Skeletal muscle satellite cell (primary cell): ENCODE measurements around the gene IL21R.
"Not testable (repeated sequence)": the region's sequence is repeated elsewhere in the genome, so short reads cannot be mapped to it uniquely, and the experiment has no call there.

ENCODE experiments used
- H3K27me3 ChIP-seq: 2 replicates; pipeline ENCODE4 v1.7.0; 2013; ENCODE audit warnings: low read length; ENCODE audit not compliant: control insufficient read depth, insufficient read depth
- H3K36me3 ChIP-seq: 2 replicates; pipeline ENCODE4 v1.7.0; 2013; ENCODE audit warnings: mild to moderate bottlenecking, control low read depth, low read length; ENCODE audit not compliant: insufficient read depth
- H3K4me1 ChIP-seq: 2 replicates; pipeline ENCODE4 v1.7.0; 2013; ENCODE audit warnings: low read length; ENCODE audit not compliant: control insufficient read depth, insufficient read depth
- H3K4me2 ChIP-seq: 2 replicates; pipeline ENCODE4 v1.7.0; 2013; ENCODE audit warnings: mild to moderate bottlenecking, low read length
- H3K4me3 ChIP-seq: 2 replicates; pipeline ENCODE4 v1.7.0; 2013; ENCODE audit warnings: low read length
- H3K9ac ChIP-seq: 2 replicates; pipeline ENCODE4 v1.7.0; 2013; ENCODE audit warnings: mild to moderate bottlenecking, low read depth, low read length, moderate library complexity
- H3K9me3 ChIP-seq: replicated peaks from 2 replicates; pipeline ENCODE4 v1.7.0; 2013; ENCODE audit warnings: mild to moderate bottlenecking, control low read depth, low read length

IL21R gene

DNA sequence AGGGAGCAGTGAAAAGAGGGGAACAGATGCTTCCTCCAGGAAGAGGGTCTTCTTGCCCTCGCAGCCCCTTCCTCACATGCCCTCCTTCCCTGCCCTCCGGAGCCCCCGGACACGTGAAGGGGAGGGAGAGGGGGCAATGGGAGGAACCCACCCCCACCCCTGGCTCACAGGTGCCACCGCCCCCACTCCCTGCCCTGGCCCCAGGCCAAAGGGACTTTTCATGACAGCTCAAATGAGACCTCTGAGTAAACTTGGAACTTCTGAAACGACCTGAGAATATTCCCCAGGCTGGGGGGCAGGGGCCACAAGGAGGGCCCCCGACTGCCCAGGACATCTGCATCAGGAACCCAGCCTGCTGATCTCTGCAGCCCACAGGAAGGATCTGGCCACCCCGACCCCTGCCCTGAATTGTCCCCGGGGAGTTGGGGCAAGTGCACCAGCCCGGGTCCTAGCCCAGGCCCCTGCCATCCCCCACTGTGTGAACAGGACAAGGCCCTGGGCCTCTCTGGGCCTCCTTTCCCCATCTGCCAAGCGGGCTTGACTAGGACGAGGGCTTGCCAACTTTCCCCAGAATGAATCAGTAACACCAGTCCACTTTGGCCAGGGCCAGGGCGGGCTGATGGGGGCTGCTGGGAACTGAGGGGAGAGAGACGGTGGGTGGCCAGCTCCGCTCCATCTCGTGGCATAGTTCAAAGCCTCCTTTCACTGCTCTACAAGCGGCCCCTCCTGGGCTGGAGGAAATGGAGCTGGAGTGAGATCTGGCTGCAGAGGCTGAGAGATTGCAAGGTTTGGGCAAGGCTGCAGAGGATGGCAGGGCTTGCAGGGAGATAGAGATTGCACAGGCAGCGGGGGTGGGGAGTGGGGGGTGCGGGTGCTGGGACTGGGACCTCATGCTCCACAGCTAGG, 3.8 kb downstream of the IL21R start:
- peak overlapping the region; percentile 43 for H3K9ac ChIP-seq

DNA sequence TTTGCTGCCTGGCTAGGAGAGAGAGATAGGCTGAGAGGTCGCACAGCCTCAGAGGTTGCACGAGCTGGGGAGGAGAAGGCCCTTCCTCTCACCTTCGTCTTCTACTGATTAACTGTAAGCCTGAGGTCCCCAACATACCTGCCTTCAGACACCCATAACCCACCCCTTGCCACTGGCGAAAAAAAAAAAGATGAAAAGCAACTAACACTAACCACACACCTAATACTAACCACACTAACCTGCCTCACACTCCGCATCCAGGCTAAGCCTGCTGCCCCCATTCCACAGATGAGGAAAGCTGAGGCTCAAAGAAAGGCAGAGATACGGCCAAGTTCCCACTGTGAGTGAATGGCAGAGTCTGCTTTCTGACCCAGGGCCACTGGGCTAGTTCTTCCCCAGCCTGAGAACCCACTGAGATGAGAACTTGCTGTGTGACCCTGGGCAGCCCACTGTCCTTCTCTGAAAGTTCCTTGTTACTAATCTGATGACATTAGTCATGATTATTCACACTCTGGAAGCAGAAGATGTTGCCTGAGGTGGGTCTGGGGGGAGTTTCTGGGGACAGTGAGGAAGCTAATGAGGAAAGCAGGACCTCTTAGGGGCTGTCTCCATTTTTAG, 4.6 kb downstream of the IL21R start:
- no peaks in the 10 kb centered on the region for H3K36me3 ChIP-seq
- H3K9ac ChIP-seq = peak overlapping the region; percentile 43
- peaks cover 67% of the 10 kb centered on the region for H3K4me1 ChIP-seq

More for the DNA sequence above, 3.8 kb downstream of the IL21R start:
- H3K36me3 ChIP-seq = no peaks in the 10 kb centered on the region
- peaks cover 74% of the 10 kb centered on the region for H3K4me1 ChIP-seq
- H3K27me3 ChIP-seq = no peaks in the 10 kb centered on the region
- peak overlapping the region; percentile 23 for H3K4me2 ChIP-seq
- no peak overlapping the region for H3K4me3 ChIP-seq
- no peaks in the 10 kb centered on the region for H3K9me3 ChIP-seq

DNA sequence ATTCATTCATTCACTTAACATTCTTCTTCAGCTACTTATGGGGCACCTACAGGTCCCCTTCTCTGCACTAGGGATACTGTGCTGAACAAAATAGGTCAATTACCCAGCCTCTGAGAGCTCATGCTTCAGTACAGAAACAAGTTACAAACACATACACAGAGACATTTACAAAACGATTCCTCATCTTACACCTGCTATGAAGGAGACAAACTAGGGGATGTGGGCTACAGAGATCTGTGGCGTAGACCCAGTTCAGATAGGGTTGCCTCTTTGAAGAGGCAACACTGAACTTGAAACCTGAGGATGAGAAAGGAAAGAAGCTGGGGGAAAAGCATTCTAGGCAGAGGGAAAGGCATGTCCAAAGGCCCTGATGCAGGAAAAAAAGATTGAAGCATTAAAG, 5.2 kb downstream of the IL21R start:
- no peak overlapping the region for H3K4me3 ChIP-seq
- H3K9me3 ChIP-seq = no peaks in the 10 kb centered on the region
- H3K27me3 ChIP-seq = no peaks in the 10 kb centered on the region
- peak overlapping the region; percentile 43 for H3K9ac ChIP-seq
- H3K4me1 ChIP-seq = peaks cover 63% of the 10 kb centered on the region
- no peak overlapping the region for H3K4me2 ChIP-seq
- no peaks in the 10 kb centered on the region for H3K36me3 ChIP-seq

More for the DNA sequence above, 4.6 kb downstream of the IL21R start:
- Histone ChIP-seq H3K4me2 (peak overlapping the region; percentile 23), H3K4me3 (no peak overlapping the region), H3K9me3 (no peaks in the 10 kb centered on the region), H3K27me3 (no peaks in the 10 kb centered on the region)

DNA sequence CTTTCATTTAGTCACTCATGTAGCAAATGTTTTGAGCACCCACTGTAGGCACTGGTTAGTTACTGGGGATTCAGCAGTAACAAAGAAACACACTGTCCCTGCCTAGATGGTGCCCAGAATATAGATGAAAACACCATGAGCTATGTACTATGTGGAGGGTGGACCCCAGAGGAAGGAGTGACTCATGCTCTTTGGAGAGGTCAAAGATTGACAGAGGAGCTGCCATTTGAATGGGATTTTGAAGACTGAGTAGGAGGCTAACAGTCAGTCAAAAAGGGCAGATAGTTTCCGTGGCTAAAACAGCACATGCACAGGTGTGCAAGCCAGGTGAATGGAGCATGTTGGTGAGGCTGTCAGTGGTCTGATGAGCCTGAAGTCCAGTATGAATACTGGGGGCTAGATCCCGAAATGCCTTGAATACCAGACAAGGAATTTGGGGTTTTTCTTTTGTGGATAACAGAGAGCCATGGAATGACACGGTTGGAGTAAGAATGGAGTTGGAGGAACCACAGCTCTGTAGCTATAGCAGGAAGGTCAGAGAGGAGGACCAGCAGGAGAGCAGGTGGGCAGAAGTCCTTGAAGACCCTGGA, 6.1 kb downstream of the IL21R start:
- no peaks in the 10 kb centered on the region for H3K36me3 ChIP-seq
- peak overlapping the region; percentile 39 for H3K4me2 ChIP-seq
- no peaks in the 10 kb centered on the region for H3K27me3 ChIP-seq
- H3K9ac ChIP-seq = peak overlapping the region; percentile 21
- peak overlapping the region; percentile 31 for H3K4me3 ChIP-seq
- H3K4me1 ChIP-seq = peaks cover 53% of the 10 kb centered on the region
- H3K9me3 ChIP-seq = no peaks in the 10 kb centered on the region

DNA sequence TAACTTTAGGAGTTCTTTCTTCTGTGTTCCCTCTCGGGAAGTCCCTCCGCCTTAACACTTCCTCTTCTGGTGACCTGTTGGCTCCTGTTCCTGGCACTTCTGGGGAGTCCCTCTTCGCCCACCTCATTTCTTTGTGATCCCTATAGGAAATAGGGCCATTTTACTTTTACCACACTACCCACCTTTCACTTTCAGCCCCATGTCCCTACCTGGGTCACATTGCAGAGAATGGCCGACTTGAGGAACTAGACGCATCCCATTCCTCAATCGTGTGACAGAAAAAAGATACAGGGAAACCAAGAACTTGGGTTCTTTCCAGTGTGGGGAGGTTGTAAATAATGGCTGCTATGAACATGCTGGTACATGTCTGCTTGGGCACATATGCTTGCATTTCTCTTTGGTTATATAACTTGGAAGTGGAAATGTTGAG, 6.6 kb downstream of the IL21R start:
- H3K9ac ChIP-seq = peak overlapping the region; percentile 21
- peaks cover 48% of the 10 kb centered on the region for H3K4me1 ChIP-seq
- no peaks in the 10 kb centered on the region for H3K9me3 ChIP-seq
- no peak overlapping the region for H3K4me3 ChIP-seq
- no peaks in the 10 kb centered on the region for H3K27me3 ChIP-seq
- no peaks in the 10 kb centered on the region for H3K36me3 ChIP-seq
- H3K4me2 ChIP-seq = peak overlapping the region; percentile 39

DNA sequence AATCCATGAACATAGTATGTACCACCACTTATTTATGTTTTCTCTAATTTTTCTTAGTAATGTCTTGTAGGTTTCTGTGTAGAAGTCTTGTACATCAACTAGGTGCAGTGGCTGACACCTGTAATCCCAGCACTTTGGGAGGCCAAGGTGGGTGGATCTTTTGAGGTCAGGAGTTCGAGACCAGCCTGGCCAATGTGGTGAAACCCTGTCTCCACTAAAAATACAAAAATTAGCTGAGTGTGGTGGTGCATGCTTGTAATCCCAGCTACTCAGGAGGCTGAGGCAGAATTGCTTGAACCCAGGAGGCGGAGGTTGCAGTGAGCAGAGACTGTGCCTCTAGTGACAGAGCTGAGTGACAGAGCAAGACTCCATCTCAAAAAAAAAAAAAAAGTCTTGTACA, 8.0 kb downstream of the IL21R start:
- not testable (repeated sequence) for H3K27me3 ChIP-seq, H3K4me2 ChIP-seq, H3K36me3 ChIP-seq, H3K9ac ChIP-seq, H3K9me3 ChIP-seq, H3K4me3 ChIP-seq
- H3K4me1 ChIP-seq = peaks cover 37% of the 10 kb centered on the region

DNA sequence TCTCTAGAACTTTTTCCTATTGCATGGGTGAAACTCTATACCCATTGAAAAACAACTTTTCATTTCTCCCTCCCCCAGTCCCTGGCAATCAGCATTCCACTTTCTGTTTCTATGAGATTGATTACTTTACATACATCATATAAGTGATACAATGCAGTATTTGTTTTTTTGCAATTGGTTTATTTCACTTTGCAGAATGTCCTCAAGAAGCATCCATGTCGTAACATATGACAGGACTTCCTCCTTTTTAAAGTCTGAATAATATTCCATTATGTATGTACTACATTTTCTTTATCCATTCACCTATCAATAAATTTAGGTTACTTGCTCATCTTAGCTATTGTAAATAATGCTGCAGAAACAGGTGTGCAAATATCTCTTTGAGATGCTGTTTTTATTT, 8.8 kb downstream of the IL21R start:
- H3K4me1 ChIP-seq = peaks cover 31% of the 10 kb centered on the region
- H3K9ac ChIP-seq = no peak overlapping the region
- H3K4me2 ChIP-seq = no peak overlapping the region
- no peaks in the 10 kb centered on the region for H3K9me3 ChIP-seq
- no peaks in the 10 kb centered on the region for H3K27me3 ChIP-seq
- no peaks in the 10 kb centered on the region for H3K36me3 ChIP-seq
- H3K4me3 ChIP-seq = no peak overlapping the region

DNA sequence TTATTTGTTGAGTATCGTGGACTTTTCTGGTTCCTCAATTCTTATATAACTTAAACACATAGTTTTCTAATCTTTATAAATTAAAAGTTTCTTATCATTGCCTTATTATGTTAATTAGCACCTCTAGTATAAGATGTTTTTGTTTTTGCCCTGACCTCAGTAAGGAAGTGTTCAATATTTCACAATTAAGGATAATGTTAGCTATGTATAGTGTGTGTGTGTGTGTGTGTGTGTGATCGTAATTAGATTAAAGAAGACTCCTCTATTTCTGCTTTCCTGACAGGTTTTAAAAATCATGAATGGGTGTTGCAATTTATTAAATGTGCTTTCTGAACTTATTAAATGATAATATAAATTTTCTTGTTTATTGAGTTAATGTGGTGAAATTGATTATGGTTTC, 12.0 kb downstream of the IL21R start:
- Histone ChIP-seq H3K27me3 (no peaks in the 10 kb centered on the region), H3K4me1 (no peaks in the 10 kb centered on the region), H3K36me3 (peaks cover 8% of the 10 kb centered on the region), H3K9me3 (no peaks in the 10 kb centered on the region), H3K9ac (no peak overlapping the region), H3K4me3 (no peak overlapping the region), H3K4me2 (no peak overlapping the region)

DNA sequence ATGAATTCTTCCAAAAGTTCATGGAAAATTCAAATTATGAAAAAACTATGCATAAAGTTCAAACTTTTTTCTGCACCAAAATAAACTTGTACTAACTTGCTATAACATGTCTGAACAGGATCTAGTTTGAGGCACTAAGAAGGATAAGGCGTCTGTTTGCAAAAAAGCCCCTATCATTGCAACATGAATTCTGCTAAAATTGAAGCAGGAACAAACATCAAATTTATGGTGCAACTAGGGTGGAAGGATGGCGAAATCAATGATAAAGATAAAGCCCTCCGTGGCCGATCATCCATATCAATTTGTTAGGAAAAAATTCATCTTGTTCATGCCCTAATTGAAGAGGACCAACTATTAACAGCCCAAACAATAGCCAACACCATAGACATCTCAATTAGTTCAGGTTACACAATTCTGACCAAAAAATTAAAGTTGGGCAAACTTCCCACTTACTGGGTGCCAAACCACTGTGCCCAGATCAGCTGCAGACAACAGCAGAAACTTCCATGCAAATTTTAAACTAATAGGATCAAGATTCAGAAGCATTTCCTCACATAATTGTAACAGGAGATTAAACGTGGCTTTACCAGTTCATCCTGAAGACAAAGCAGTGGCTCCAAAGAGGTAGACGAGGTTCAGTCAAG, 12.9 kb downstream of the IL21R start:
- no peaks in the 10 kb centered on the region for H3K9me3 ChIP-seq
- H3K27me3 ChIP-seq = no peaks in the 10 kb centered on the region
- H3K4me2 ChIP-seq = no peak overlapping the region
- H3K4me1 ChIP-seq = no peaks in the 10 kb centered on the region
- no peak overlapping the region for H3K4me3 ChIP-seq
- H3K36me3 ChIP-seq = peaks cover 8% of the 10 kb centered on the region
- H3K9ac ChIP-seq = no peak overlapping the region

DNA sequence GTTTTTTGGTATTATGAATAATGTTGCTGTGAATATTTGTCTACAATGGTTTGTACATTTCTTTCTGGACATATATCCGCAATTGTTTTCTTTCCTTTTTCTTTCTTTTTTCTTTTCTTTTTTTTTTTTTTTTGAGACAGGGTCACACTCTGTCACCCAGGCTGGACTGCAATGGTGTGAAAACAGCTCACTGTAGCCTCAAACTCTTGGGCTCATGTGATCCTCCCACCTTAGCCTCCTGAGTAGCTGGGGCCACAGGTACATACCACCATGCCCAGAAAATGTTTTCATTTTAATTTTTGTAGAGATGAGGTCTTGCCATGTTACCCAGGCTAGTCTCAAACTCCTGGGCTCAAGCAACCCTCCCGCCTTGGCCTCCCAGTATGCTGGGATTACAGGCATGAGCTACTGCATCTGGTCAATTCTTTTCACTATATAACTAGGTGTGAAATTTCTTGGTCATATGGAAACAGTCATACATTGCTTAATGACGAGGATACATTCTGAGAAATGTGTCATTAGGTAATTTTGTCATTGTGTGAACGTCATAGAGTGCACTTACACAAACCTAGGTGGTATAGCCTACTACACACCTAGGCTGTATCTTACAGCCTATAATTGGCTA, 15.2 kb downstream of the IL21R start:
- Histone ChIP-seq H3K4me1 (no peaks in the 10 kb centered on the region), H3K4me3 (no peak overlapping the region), H3K9ac (no peak overlapping the region), H3K9me3 (no peaks in the 10 kb centered on the region), H3K4me2 (no peak overlapping the region), H3K36me3 (peaks cover 8% of the 10 kb centered on the region), H3K27me3 (no peaks in the 10 kb centered on the region)
